Endodermal cell (in vitro differentiated cells): ENCODE data around the gene ABCA13. TPM values are rescaled to one million over a fixed set of nuclear protein-coding genes. Genes with fewer than 3 reads are reported as not detected.

Source experiments
- DNase-seq: peaks from one replicate; pipeline ENCODE4 v3.0.0-alpha.2; 2017
- H3K27ac ChIP-seq: 2 replicates; pipeline ENCODE4 v1.5.1; 2013; ENCODE audit warnings: mild to moderate bottlenecking, low read depth, low read length, moderate library complexity
- H3K27me3 ChIP-seq: 2 replicates; pipeline ENCODE4 v1.6.1; 2013; ENCODE audit warnings: mild to moderate bottlenecking, low read length, moderate library complexity; ENCODE audit not compliant: insufficient read depth, control insufficient read depth, poor library complexity, severe bottlenecking
- H3K36me3 ChIP-seq: 2 replicates; pipeline ENCODE4 v1.7.0; 2013; ENCODE audit warnings: mild to moderate bottlenecking, low read length, moderate library complexity; ENCODE audit not compliant: control insufficient read depth, insufficient read depth
- H3K4me1 ChIP-seq: one replicate; pipeline ENCODE4 v1.7.0; 2013; ENCODE audit warnings: low read length; ENCODE audit not compliant: control insufficient read depth, insufficient read depth
- H3K4me3 ChIP-seq: 2 replicates; pipeline ENCODE4 v1.5.1; 2013; ENCODE audit warnings: mild to moderate bottlenecking, low read length, moderate library complexity
- H3K9ac ChIP-seq: 2 replicates; pipeline ENCODE4 v1.6.1; 2013; ENCODE audit warnings: mild to moderate bottlenecking, low read length, moderate library complexity; ENCODE audit not compliant: poor library complexity, severe bottlenecking; ENCODE audit errors: extremely low read depth
- H3K9me3 ChIP-seq: 2 replicates; pipeline ENCODE4 v1.6.1; 2013; ENCODE audit warnings: mild to moderate bottlenecking, low read length, moderate library complexity; ENCODE audit not compliant: control insufficient read depth
- H3K27ac Mint-ChIP-seq: 2 replicates; pipeline ENCODE4 v1.8.0; 2020; ENCODE audit warnings: mixed read lengths
- H3K27me3 Mint-ChIP-seq: 2 replicates; pipeline ENCODE4 v1.8.0; 2021; ENCODE audit warnings: mild to moderate bottlenecking, mixed read lengths; ENCODE audit not compliant: insufficient read depth
- H3K36me3 Mint-ChIP-seq: 2 replicates; pipeline ENCODE4 v1.8.0; 2020; ENCODE audit warnings: low read depth, mixed read lengths
- H3K4me1 Mint-ChIP-seq: 2 replicates; pipeline ENCODE4 v1.8.0; 2020; ENCODE audit warnings: mixed read lengths
- H3K4me3 Mint-ChIP-seq: 2 replicates; pipeline ENCODE4 v1.8.0; 2020; ENCODE audit warnings: mild to moderate bottlenecking, moderate library complexity, mixed read lengths
- H3K9me3 Mint-ChIP-seq: 2 replicates; pipeline ENCODE4 v1.8.0; 2020; ENCODE audit warnings: mild to moderate bottlenecking, mixed read lengths
- CTCF ChIP-seq: fragments of 200-600 bp; sonication (generic); conservative IDR thresholded peaks from 2 replicates; pipeline ENCODE4 v1.5.0; 2021; ENCODE audit warnings: antibody characterized with exemption, mild to moderate bottlenecking
- WGBS, 2 experiments: methylation state at CpG; one replicate each; pipeline versions ENCODE4 v1.1.5 to v1.1.7; 2013; ENCODE audit warnings: missing lambda C conversion rate in 2 of 2, mixed read lengths in 1 of 2; ENCODE audit not compliant: insufficient coverage in 1 of 2, insufficient read length in 1 of 2; 5-methylcytosine and 5-hydroxymethylcytosine counted together
- total RNA-seq, 2 donors: library from RNA; stranded (reverse); fragmentation: NEBNext Ultra II Directional in 1 of 2; extraction: Animal tissue kit (Norgen Biotek cat#: 25700) in 1 of 2; gene quantifications; 2 replicates in 1 of 2; 3 replicates in 1 of 2; pipeline ENCODE4 v1.2.1, GENCODE V29; 2021

Gene ABCA13
- total RNA-seq, 2 donors from 2014 or later, result 0.04 to 0.11 TPM

- Mint-ChIP-seq H3K4me3 (no peak overlapping the region), H3K4me1 (no peaks in the 10 kb centered on the region), H3K27me3 (no peaks in the 10 kb centered on the region), H3K36me3 (no peaks in the 10 kb centered on the region), H3K9me3 (no peaks in the 10 kb centered on the region), H3K27ac (no peak overlapping the region)
- DNase-seq, result no peak
- Histone ChIP-seq H3K36me3 (no peaks in the 10 kb centered on the region), H3K9ac (no peak overlapping the region), H3K4me3 (no peak overlapping the region), H3K4me1 (no peaks in the 10 kb centered on the region), H3K9me3 (no peaks in the 10 kb centered on the region), H3K27ac (no peak overlapping the region), H3K27me3 (no peaks in the 10 kb centered on the region)
- no peak for TF ChIP-seq CTCF
- 93 to 100% methylated on average over 5 of the region's 5 CpGs for WGBS, 2 experiments
Measured at GRCh38 chr7:48427671-48428070, 256.4 kb downstream of the ABCA13 start.

- TF ChIP-seq CTCF, result no peak
- H3K27ac ChIP-seq, result no peak overlapping the region
- Mint-ChIP-seq H3K4me3 (no peak overlapping the region), H3K9me3 (no peaks in the 10 kb centered on the region), H3K4me1 (no peaks in the 10 kb centered on the region), H3K27ac (no peak overlapping the region), H3K27me3 (no peaks in the 10 kb centered on the region), H3K36me3 (no peaks in the 10 kb centered on the region)
- H3K9me3 ChIP-seq, result no peaks in the 10 kb centered on the region
- 76 to 78% methylated on average over 2 to 3 of the region's 3 CpGs for WGBS, 2 experiments
- no peak overlapping the region for H3K9ac ChIP-seq
- no peak for DNase-seq
- no peaks in the 10 kb centered on the region for H3K27me3 ChIP-seq
- no peak overlapping the region for H3K4me3 ChIP-seq
- H3K36me3 ChIP-seq, result no peaks in the 10 kb centered on the region
- no peaks in the 10 kb centered on the region for H3K4me1 ChIP-seq
Measured at GRCh38 chr7:48428091-48428684, 256.9 kb downstream of the ABCA13 start.

- H3K27ac Mint-ChIP-seq, result no peak overlapping the region
- Histone ChIP-seq H3K4me1 (no peaks in the 10 kb centered on the region), H3K9me3 (no peaks in the 10 kb centered on the region), H3K27me3 (no peaks in the 10 kb centered on the region), H3K4me3 (no peak overlapping the region), H3K27ac (no peak overlapping the region), H3K9ac (no peak overlapping the region), H3K36me3 (no peaks in the 10 kb centered on the region)
- no peak for TF ChIP-seq CTCF
- no peak for DNase-seq
- H3K4me3 Mint-ChIP-seq, result no peak overlapping the region
- H3K27me3 Mint-ChIP-seq, result no peaks in the 10 kb centered on the region
- H3K36me3 Mint-ChIP-seq, result no peaks in the 10 kb centered on the region
- no peaks in the 10 kb centered on the region for H3K4me1 Mint-ChIP-seq
- H3K9me3 Mint-ChIP-seq, result peaks cover 7% of the 10 kb centered on the region
Measured at GRCh38 chr7:48429117-48429516, 257.9 kb downstream of the ABCA13 start.
